Smooth muscle cell (in vitro differentiated cells): ENCODE measurements around the gene ZMIZ1. TPM values are rescaled to one million over a fixed set of nuclear protein-coding genes. Genes with fewer than 3 reads are reported as not detected.

Experiments used
- DNase-seq: peaks from one replicate; lab custom pipeline; 2025; ENCODE audit not compliant: unreplicated experiment; lab: John Stamatoyannopoulos, UW
- H2AFZ ChIP-seq: fragments of 200-600 bp; sonication (generic); 2 replicates; pipeline ENCODE4 v1.6.0; 2016; ENCODE audit warnings: antibody characterized with exemption, low read depth, mild to moderate bottlenecking
- H3F3A ChIP-seq: fragments of 200-600 bp; sonication (generic); 2 replicates; pipeline ENCODE4 v1.6.0; 2017; ENCODE audit warnings: antibody characterized with exemption, low read depth
- H3K27ac ChIP-seq: fragments of 200-600 bp; sonication (generic); 2 replicates; pipeline ENCODE4 v1.5.1; 2016; ENCODE audit warnings: low read depth, mild to moderate bottlenecking
- H3K27me3 ChIP-seq: fragments of 200-600 bp; sonication (generic); 2 replicates; pipeline ENCODE4 v1.6.1; 2016; ENCODE audit warnings: low read depth, mild to moderate bottlenecking
- H3K36me3 ChIP-seq: fragments of 200-600 bp; sonication (generic); 2 replicates; pipeline ENCODE4 v1.5.1; 2016; ENCODE audit warnings: low read depth
- H3K4me1 ChIP-seq: fragments of 200-600 bp; sonication (generic); 2 replicates; pipeline ENCODE4 v1.5.1; 2016; ENCODE audit warnings: low read depth
- H3K4me2 ChIP-seq: fragments of 200-600 bp; sonication (generic); 2 replicates; pipeline ENCODE4 v1.6.0; 2016; ENCODE audit warnings: mild to moderate bottlenecking
- H3K4me3 ChIP-seq: fragments of 200-600 bp; sonication (generic); 2 replicates; pipeline ENCODE4 v1.5.1; 2016; ENCODE audit warnings: mild to moderate bottlenecking
- H3K79me2 ChIP-seq: fragments of 200-600 bp; sonication (generic); 2 replicates; pipeline ENCODE4 v1.6.0; 2016; ENCODE audit warnings: low read depth, mild to moderate bottlenecking
- H3K9ac ChIP-seq: fragments of 200-600 bp; sonication (generic); 2 replicates; pipeline ENCODE4 v1.6.0; 2016; ENCODE audit warnings: low read depth
- H3K9me3 ChIP-seq: fragments of 200-600 bp; sonication (generic); replicated peaks from 2 replicates; pipeline ENCODE4 v1.5.1; 2016; ENCODE audit warnings: low read depth
- H4K20me1 ChIP-seq: fragments of 200-600 bp; sonication (generic); 2 replicates; pipeline ENCODE4 v1.6.0; 2016; ENCODE audit warnings: low read depth
- CTCF ChIP-seq: fragments of 200-600 bp; sonication (generic); IDR thresholded peaks from 2 replicates; pipeline ENCODE4 v1.5.1; 2017; ENCODE audit warnings: borderline replicate concordance, mild to moderate bottlenecking, antibody characterized with exemption; ENCODE audit not compliant: insufficient read depth, poor library complexity, severe bottlenecking
- WGBS: methylation state at CpG from one replicate; pipeline ENCODE4 v1.1.7; 2016; ENCODE audit warnings: low lambda C conversion rate; 5-methylcytosine and 5-hydroxymethylcytosine counted together
- polyA plus RNA-seq: library from polyadenylated mRNA; unstranded; fragments of >200 nt; fragmentation: Nextera tagmentation; extraction: Ambion mirVana; gene quantifications from 2 replicates; pipeline ENCODE4 v1.2.1, GENCODE V29; 2016
- total RNA-seq: library from RNA; depleted of rRNA; stranded (reverse); fragments of >200 nt; gene quantifications from 2 replicates; pipeline ENCODE4 v1.2.3, GENCODE V29; 2014

The ZMIZ1 gene
- total and polyA plus RNA-seq, 2 experiments from 2014 or later, result 24.2 to 31.3 TPM

- Histone ChIP-seq H3K9ac (no peak overlapping the region), H3K27me3 (no peaks in the 10 kb centered on the region), H3K4me2 (no peak overlapping the region), H3K79me2 (no peaks in the 10 kb centered on the region), H3K4me1 (no peaks in the 10 kb centered on the region), H3K4me3 (no peak overlapping the region), H3K36me3 (no peaks in the 10 kb centered on the region), H3K9me3 (no peaks in the 10 kb centered on the region), H2AFZ (no peak overlapping the region), H3K27ac (peak overlapping the region; percentile 52), H4K20me1 (no peaks in the 10 kb centered on the region), H3F3A (peaks cover 13% of the 10 kb centered on the region)
- DNase-seq, result no peak
- TF ChIP-seq CTCF, result no peak
- 86% methylated on average over 16 of the region's 17 CpGs for WGBS
Observed at GRCh38 chr10:79022565-79023230, 46.1 kb upstream of the ZMIZ1 start.

GRCh38 chr10:79023240-79024162 is 45.3 kb upstream of the ZMIZ1 start:
- no peak overlapping the region for H3K27ac ChIP-seq
- no peaks in the 10 kb centered on the region for H3K9me3 ChIP-seq
- WGBS, result 88% methylated on average over 13 of the region's 13 CpGs
- H4K20me1 ChIP-seq, result no peaks in the 10 kb centered on the region
- H3K9ac ChIP-seq, result no peak overlapping the region
- no peaks in the 10 kb centered on the region for H3K4me1 ChIP-seq
- no peak overlapping the region for H3K4me2 ChIP-seq
- no peak for DNase-seq
- H3K4me3 ChIP-seq, result no peak overlapping the region
- no peaks in the 10 kb centered on the region for H3K79me2 ChIP-seq
- peaks cover 13% of the 10 kb centered on the region for H3F3A ChIP-seq
- no peaks in the 10 kb centered on the region for H3K27me3 ChIP-seq
- H2AFZ ChIP-seq, result no peak overlapping the region
- H3K36me3 ChIP-seq, result no peaks in the 10 kb centered on the region
- no peak for TF ChIP-seq CTCF

- no peaks in the 10 kb centered on the region for H3K36me3 ChIP-seq
- H3K9me3 ChIP-seq, result no peaks in the 10 kb centered on the region
- no peaks in the 10 kb centered on the region for H3K4me1 ChIP-seq
- H3F3A ChIP-seq, result peaks cover 8% of the 10 kb centered on the region
- TF ChIP-seq CTCF, result no peak
- no peaks in the 10 kb centered on the region for H3K27me3 ChIP-seq
- no peaks in the 10 kb centered on the region for H3K79me2 ChIP-seq
- H3K9ac ChIP-seq, result no peak overlapping the region
- no peak for DNase-seq
- no peak overlapping the region for H2AFZ ChIP-seq
- H4K20me1 ChIP-seq, result no peaks in the 10 kb centered on the region
- no peak overlapping the region for H3K4me3 ChIP-seq
- no peak overlapping the region for H3K27ac ChIP-seq
- H3K4me2 ChIP-seq, result no peak overlapping the region
- 94% methylated on average over 6 of the region's 6 CpGs for WGBS
Observed at GRCh38 chr10:79024296-79024695, 44.5 kb upstream of the ZMIZ1 start.
